ENCODE data around the gene MTUS2. TPM values are rescaled to one million over a fixed set of nuclear protein-coding genes. Genes with fewer than 3 reads are reported as not detected.

The MTUS2 gene
- total and polyA plus RNA-seq, 10 of the 15 experiments (the other 5 are each of a cell fraction or from before 2014, with no cell fraction given): under 0.01 to 0.05 (median 0.02) TPM; not detected in 6

GRCh38 chr13:28958018-28958417, 137.9 kb downstream of the MTUS2 start:
- no peak overlapping the region for H3K4me3 ChIP-seq
- H3K27ac ChIP-seq (ENCODE audit: control insufficient read depth, insufficient read depth): no peak overlapping the region
- ChIA-PET POLR2A (no interaction called here), CTCF (no interaction called here), RAD21 (ENCODE audit: unreplicated experiment) (no interaction called here), SMC1A (ENCODE audit: uncharacterized antibody, unreplicated experiment) (no interaction called here)
- H3K36me3 ChIP-seq (ENCODE audit: control insufficient read depth in 2 of 2, insufficient read depth in 2 of 2, low read length in 1 of 2): no peaks in the 10 kb centered on the region
- H4K20me1 ChIP-seq (ENCODE audit: control insufficient read depth, insufficient read depth): no peaks in the 10 kb centered on the region
- no peak overlapping the region for H2AFZ ChIP-seq (ENCODE audit: control insufficient read depth, low read depth, low read length)
- WGBS (ENCODE audit: insufficient coverage, insufficient replicate concordance, low lambda C conversion rate, missing lambda C conversion rate): 43% methylated on average over 11 of the region's 11 CpGs
- no peak overlapping the region for H3K9ac ChIP-seq (ENCODE audit: control insufficient read depth, insufficient read depth, low read length)
- intact Hi-C loops (cut with micrococcal nuclease; ENCODE audit: unreplicated experiment): no loop called here
- no peaks in the 10 kb centered on the region for H3K79me2 ChIP-seq (ENCODE audit: control insufficient read depth, insufficient read depth, low read length)
- BruUV-seq (replicated peaks): no TSS peak
- H3K27me3 ChIP-seq (replicated peaks in 1 of 2; ENCODE audit: control insufficient read depth in 2 of 2, insufficient read depth in 2 of 2, low read length in 1 of 2): no peaks in the 10 kb centered on the region
- H3K4me2 ChIP-seq (ENCODE audit: control insufficient read depth, insufficient read depth): no peak overlapping the region
- in situ Hi-C loops (cut with MboI): no loop called here
- H3K9me3 ChIP-seq (replicated peaks; ENCODE audit: control insufficient read depth, insufficient read depth, low read length): no peaks in the 10 kb centered on the region
- no peak for TF ChIP-seq POU2F2 (IDR thresholded peaks at IDR 0.05; ENCODE audit: borderline replicate concordance, low read depth, low read length)
- FAIRE-seq (no peak), DNase-seq (ENCODE audit: low read depth, low spot score) (no peak), ATAC-seq (no peak)
- no peaks in the 10 kb centered on the region for H3K4me1 ChIP-seq (ENCODE audit: control insufficient read depth, insufficient read depth, low read length)

- intact Hi-C loops (cut with micrococcal nuclease; ENCODE audit: unreplicated experiment) (no loop called here), in situ Hi-C loops (cut with MboI) (no loop called here)
- Histone ChIP-seq H3K9me3 (replicated peaks; ENCODE audit: control insufficient read depth, insufficient read depth, low read length) (no peaks in the 10 kb centered on the region), H3K27ac (ENCODE audit: control insufficient read depth, insufficient read depth) (no peak overlapping the region), H4K20me1 (ENCODE audit: control insufficient read depth, insufficient read depth) (no peaks in the 10 kb centered on the region), H3K36me3 (ENCODE audit: control insufficient read depth in 2 of 2, insufficient read depth in 2 of 2, low read length in 1 of 2) (no peaks in the 10 kb centered on the region), H3K4me3 (no peak overlapping the region), H3K4me2 (ENCODE audit: control insufficient read depth, insufficient read depth) (no peak overlapping the region), H2AFZ (ENCODE audit: control insufficient read depth, low read depth, low read length) (no peak overlapping the region), H3K4me1 (ENCODE audit: control insufficient read depth, insufficient read depth, low read length) (no peaks in the 10 kb centered on the region), H3K27me3 (replicated peaks in 1 of 2; ENCODE audit: control insufficient read depth in 2 of 2, insufficient read depth in 2 of 2, low read length in 1 of 2) (no peaks in the 10 kb centered on the region), H3K79me2 (ENCODE audit: control insufficient read depth, insufficient read depth, low read length) (no peaks in the 10 kb centered on the region), H3K9ac (ENCODE audit: control insufficient read depth, insufficient read depth, low read length) (no peak overlapping the region)
- no peak for FAIRE-seq
- no TSS peak for BruUV-seq (replicated peaks)
- ChIA-PET RAD21 (ENCODE audit: unreplicated experiment) (no interaction called here), SMC1A (ENCODE audit: uncharacterized antibody, unreplicated experiment) (no interaction called here), POLR2A (no interaction called here), CTCF (no interaction called here)
- no peak for DNase-seq (ENCODE audit: low read depth, low spot score)
- no peak for TF ChIP-seq CHD1 (IDR thresholded peaks at IDR 0.05; ENCODE audit: low read depth, low read length)
- TF ChIP-seq FOS (IDR thresholded peaks at IDR 0.05; ENCODE audit: borderline replicate concordance, extremely low read depth, insufficient read length): no peak
- no peak for TF ChIP-seq PAX5 (IDR thresholded peaks at IDR 0.05; ENCODE audit: borderline replicate concordance, low read depth, low read length)
- TF ChIP-seq EZH2 (IDR thresholded peaks at IDR 0.05; ENCODE audit: borderline replicate concordance, control insufficient read depth, low read depth, low read length): no peak
- TF ChIP-seq PML (IDR thresholded peaks at IDR 0.05; ENCODE audit: low read length): no peak
- TF ChIP-seq CUX1 (IDR thresholded peaks at IDR 0.05; ENCODE audit: insufficient replicate concordance, low read depth, low read length): no peak
- ATAC-seq: no peak
- 27% methylated on average over 3 of the region's 3 CpGs for WGBS (ENCODE audit: insufficient coverage, insufficient replicate concordance, low lambda C conversion rate, missing lambda C conversion rate)
Measured at GRCh38 chr13:28958441-28958840, 138.3 kb downstream of the MTUS2 start.
